HG02678 (cell line): ENCODE measurements around the gene CCNT2.
"Not testable (repeated sequence)": the region's sequence is repeated elsewhere in the genome, so short reads cannot be mapped to it uniquely, and the experiment has no call there.

Experiments
- ATAC-seq: cut with Tn5 transposase; IDR thresholded peaks from one replicate; pipeline ENCODE4 v1.9.1; 2021; ENCODE audit warnings: mild to moderate bottlenecking, moderate library complexity; ENCODE audit not compliant: unreplicated experiment

Gene CCNT2

DNA sequence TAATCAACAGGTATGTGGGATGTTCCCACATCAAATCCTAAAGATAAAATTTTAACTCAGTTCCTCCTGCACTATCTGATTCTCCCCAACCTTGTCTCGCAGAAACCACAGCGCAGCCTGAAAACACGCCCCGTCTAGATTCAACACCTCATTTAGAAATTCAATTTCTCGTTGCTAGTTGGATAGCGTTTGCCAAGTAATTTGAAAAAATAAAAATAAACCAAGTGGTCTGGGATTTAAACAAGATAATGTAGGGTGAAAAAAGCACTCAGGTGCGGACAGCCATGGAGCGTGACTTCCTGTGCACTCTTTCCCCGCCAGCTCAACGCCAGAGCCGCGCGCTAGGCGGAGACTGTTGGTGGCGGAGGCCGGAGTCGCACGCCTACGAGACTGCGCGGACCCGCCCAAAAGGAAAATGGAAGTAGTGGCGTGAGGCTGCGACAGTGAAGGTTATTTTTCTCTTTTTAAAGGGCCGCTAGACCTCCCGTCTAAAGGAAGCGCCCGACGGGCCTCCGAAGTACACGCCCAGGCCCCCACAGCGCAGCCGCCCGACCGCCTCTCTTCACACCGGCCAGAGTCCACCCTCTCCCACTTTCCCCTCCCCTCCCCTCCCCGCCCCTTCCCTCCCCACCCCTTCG, 615 bp upstream of the CCNT2 start:
- ATAC-seq: peak; percentile 70

DNA sequence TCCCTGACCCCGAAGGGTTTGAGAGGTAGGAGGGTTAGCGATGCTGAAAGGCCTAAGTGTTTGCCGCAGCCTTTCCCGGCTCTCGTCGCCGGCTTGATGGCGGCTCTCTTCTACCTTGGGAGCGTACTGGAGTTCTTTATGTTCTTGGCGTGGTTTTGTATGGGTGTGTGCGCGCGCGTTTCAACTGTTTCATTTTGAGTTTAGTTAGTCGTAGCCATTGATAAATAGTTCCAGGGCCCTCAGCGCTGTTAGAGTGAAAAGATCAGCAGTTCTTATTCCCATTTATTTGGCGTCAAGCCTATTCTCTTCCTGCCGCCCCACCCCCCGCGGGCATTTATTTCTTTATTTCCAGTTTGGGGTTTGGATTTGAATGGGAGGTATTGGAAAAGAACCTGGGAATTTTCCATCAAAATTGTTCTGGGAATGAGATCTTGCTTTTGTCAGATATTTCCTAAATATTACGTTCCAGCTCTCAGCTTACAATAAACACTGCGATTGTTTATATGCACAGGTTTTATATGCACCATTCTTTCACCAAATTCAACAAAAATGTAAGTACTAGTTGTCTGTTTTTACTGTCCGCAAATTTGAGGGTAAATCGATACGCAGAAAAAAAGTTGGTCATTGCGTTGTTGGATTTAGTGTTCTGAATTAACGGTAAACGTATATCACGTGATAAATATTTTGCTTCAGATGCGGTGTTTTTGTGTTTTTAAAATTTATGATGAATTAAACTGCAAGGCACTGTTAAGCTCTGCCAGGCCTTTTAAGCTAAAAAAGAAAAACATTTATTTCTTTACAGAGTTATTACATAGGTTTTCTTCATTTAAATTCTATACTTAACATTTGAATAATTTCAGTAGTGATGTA, 954 bp downstream of the CCNT2 start:
- no peak for ATAC-seq

DNA sequence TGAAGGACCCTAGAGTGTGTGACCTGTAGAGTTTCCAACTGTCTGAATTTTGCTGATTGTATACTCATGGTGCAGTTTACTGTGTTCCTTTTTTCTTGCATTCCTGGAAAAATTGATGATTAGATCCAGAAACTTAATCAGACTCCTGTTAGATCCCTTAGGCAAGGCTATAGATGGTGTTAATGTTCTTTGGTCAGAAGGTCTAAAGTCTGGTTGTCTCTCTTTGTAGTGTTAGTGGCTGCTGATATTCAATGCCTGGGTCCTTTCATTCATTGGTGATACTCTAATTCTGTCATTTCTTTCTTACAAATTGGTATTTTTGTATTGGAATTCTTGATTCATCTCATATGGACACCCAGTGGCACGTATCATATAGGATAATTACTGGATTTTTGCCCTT, 6.3 kb downstream of the CCNT2 start:
- no peak for ATAC-seq

DNA sequence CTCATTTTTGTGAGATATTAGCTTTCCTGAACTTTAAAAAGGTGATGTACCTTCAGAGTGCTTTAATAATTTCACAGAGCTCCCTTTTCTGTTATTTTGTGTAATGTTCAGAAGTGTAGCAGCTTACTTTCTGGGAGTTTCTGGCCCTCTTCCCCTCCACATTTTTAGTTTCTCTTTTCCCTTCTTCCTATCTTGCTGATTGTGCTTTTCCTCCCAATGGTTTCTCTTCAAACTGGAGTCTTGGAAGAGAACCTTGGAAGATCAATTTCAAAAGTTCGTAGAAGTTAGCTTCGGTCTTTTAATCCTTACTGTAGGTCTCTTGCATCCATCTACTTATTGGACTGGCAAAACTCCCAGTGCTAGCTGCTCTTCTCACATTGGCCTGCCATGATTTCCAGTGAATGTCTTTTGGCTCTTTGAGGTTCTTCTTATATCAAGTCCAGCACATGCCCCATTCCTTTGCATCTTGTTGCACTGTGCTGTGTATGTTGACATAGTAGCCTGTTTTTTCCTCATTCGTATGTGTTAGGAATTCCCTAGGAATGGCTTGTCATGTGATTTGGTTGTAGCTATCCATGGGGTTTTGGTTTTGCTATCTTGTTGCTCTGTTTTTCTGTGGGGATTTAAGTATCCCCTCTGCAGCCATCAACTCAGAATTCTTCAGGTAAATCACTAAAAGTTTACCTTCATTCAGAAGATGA, 7.8 kb downstream of the CCNT2 start:
- ATAC-seq: no peak

DNA sequence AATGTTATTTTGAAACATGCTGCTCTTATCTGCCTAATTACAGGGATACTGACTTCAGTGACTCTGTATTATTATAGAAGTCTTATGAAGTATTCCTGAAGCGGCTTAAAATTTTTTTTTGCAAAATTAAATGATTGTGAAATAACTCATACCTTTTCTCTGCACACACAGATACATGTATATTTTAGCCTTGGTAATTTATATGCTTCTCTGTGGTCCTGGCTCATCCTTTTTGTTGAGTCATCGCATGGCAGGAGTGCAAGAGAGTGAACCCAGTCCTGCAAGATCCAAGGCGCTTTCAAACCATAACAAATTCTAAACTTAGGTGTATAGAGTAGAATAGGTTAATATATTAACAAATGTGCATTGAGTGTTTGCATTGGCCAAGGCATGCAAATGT, 8.6 kb downstream of the CCNT2 start:
- no peak for ATAC-seq

DNA sequence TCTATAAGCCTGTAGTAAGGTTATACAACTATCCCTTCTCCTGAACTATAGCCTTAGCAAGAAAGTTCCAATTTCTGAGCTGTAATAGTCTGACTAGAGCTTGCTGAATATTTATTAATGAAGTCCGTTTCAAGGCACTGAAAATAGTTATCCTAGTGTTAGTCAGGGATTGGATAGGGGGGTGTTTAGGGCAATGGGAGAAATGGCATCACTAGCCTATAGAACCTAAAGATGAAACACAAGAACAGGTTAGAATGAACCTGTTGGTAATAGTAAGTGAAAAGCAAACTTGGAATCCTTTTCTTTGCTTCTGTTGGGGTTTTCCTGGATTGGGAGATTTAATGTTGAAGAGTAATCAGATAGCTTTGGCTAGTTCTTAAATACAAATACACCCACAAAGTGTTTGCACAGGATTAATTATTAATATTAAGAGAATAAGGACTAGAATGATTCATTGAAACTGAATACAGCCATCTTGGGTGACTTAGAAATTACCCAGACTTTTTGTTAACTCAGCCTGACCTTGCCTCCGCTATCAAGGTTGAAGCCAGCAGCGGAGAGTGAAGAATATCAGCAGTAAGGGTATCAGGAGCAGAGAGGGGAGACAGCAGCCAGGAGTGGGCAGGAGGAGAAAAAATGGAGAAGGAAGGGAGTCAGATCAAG, 14.4 kb downstream of the CCNT2 start:
- ATAC-seq: no peak

DNA sequence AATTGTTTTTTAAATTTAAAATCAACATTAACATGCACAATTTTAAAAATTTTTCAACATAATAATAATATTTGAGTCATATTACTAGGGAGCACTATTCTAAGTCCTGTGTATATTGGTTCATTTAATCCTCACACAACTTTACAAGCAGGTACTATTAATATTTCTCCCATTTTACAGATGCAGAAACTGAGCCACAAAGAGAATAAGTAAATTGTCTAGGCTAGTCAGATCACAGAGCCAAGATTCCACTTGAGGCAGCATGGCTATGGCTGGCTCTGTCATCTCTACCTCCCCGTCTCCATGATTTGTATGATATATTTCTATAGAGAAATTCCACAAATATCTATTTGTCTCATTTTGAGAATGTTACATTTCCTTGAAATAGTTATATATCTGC, 15.1 kb downstream of the CCNT2 start:
- ATAC-seq: no peak

DNA sequence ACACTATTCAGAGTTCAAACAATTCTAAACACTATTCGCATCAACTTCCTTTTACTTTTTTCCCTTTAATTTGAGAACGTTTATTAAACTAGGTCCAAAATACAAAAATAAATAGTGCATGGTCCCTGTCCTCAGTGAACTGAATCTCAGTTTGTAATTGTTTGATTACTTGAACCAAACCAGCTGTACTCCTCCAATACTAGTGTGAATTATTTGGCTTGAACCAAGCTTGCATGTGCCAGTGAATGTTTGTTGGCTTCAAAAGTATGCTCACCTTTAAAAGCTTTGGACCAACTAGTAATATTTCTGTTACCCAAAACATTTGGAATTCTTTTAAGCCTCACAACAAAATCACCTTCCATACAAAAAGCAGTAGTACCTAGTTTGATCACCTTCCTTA, 15.5 kb downstream of the CCNT2 start:
- ATAC-seq: no peak

DNA sequence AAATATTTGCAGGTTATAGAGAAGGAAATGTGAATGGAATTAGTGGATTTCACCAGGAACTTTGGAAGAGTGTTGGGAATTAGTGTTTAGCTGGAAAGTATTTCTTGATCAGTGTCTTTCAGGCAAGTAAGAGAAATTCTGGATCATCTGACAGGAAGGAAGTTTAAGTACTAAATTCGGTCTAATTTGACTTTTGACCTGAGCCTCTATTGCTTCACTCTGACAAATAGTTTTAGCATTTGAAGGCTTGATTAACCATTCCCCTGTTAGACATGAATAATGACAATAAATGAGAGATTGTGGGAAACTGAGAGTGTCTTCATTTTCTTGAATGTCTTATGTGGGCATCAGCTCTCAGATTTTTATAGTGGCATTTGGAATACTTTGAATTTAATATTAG, 16.0 kb downstream of the CCNT2 start:
- no peak for ATAC-seq

DNA sequence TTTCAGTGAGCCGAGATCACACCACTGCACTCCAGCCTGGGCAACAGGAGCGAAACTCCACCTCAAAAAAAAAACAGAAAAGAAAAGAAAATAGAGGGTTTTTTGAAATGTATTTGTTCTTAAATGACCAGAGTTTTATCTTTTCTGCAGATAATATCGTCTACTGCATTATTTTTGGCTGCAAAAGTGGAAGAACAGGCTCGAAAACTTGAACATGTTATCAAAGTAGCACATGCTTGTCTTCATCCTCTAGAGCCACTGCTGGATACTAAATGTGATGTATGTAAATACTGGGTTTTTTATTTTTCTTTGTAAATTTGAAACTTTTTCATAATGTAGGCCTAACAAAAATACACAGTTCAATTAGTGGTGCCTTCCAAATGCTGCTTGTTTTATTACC, 18.1 kb downstream of the CCNT2 start:
- no peak for ATAC-seq

DNA sequence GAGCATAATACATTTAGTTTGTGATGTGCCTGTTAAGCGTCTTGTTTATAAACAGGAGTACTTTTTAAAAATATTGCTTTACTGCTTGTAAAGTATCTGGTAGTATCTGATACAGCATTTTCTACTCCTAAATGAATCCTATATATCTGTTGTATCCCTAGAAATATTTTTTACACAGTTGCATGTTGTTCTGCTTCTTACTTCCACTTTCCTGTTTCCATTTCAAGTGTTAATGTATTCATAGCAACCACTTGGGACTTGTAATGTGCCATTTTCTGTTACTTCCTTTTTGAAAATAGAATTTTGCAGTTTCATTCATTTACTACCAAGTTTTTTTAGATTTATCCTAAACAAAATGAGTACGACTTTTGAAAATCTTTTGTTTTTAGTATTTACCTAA, 24.9 kb downstream of the CCNT2 start:
- ATAC-seq: peak; percentile 71

DNA sequence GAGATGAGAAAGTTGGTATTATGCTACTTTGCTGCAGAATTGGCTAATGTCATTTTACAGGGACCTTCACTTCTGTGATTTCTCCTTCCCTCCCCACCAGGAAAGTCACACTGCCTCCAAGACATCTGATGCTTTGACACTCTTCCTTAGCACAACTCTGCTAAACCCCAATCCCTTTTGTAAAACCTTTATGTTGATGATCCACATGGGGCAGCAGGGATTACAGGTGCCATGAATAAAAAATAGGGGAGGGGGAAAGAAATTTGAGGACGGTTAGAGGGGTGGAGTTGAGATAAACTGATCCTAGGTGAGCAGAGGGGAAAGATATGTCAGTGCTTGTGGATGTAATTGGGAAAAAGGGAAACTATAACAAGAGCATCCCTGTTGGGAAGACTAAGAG, 26.4 kb downstream of the CCNT2 start:
- ATAC-seq: no peak

DNA sequence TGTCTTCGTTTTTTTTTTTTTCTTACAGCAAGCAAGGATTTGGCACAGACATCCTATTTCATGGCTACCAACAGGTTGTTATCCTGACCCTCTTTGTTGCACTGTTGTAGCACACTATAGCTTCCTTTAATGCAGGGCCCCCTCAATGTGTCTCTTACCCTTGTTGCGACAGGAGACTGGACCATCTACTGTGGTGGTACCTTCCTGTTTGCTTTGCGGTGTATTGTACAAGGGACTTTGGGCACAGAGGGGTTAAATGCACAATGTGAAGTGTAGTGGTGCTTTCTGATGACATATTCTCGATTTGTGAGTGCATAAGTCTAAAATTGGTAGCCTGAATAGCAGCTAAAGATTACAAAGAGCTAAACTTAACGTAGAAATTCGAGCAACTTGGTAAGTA, 27.5 kb downstream of the CCNT2 start:
- no peak for ATAC-seq

DNA sequence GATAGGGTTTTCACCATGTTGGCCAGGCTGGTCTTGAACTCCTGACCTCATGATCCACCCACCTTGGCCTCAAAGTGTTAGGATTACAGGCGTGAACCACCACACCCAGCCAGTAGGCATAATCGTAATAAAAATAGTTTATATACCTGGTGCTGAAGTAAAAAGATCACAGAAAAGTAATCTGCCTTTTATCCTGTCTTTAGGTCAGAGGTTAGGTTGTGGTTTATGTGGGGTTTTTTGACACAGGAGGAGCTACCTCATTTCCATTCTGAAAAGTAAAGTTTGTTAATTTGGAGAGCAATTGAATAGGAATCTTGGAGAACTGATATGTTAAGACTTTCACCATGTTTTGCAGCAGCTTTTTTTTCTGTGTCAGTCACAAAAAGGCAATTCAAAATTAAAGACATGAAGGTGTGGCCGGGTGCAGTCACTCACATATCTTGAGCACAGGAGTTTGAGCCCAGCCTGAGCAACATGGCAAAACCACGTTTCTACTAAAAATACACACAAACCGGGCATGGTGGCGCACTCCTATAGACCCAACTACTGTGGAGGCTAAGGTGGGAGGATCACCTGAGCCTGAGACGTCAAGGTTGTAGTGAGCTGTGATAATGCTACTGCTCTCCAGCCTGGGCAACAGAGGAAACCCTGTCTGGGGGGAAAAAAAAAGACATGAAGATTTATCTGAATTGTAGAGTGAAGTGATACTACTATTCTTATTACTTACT, 31.5 kb downstream of the CCNT2 start:
- ATAC-seq: no peak

DNA sequence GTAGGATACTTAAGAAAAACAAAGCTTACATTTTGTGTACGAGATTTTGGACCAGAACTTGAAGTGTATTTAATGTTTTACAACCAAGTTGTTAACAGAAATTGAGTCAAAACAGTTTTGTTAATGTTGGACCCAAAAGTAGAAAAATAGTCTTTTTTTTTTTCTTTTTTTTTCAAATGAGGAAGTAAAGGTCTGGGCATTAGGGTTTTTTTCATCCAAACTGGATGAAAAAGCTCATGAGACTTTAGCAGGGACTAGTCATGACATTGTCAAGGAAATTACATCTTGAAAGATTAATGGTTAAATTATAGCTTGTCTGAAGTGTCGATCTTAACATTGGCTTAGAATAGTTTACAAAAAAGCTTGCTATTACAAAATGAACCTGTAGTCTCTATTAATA, 32.3 kb downstream of the CCNT2 start:
- ATAC-seq: no peak

DNA sequence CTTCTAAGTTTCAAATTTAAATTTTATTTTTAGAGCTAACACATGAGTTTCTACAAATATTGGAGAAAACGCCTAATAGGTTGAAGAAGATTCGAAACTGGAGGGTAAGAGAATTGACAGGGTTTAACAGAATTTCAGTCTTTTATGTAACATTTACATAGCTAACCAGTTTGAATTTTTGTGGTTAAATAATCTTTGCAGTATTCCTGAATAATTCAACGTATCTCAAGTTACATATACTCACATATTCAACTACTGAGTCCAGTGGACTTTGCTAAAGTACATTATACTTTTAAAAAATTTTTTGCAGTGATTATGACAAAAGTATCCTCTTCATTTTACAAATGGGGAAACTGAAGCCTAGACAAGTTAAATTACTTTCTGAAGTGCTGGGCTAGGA, 34.0 kb downstream of the CCNT2 start:
- no peak for ATAC-seq

DNA sequence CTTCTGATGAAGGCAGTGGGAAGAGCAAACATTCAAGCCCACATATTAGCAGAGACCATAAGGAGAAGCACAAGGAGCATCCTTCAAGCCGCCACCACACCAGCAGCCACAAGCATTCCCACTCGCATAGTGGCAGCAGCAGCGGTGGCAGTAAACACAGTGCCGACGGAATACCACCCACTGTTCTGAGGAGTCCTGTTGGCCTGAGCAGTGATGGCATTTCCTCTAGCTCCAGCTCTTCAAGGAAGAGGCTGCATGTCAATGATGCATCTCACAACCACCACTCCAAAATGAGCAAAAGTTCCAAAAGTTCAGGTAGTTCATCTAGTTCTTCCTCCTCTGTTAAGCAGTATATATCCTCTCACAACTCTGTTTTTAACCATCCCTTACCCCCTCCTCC, 35.4 kb downstream of the CCNT2 start:
- ATAC-seq: no peak

DNA sequence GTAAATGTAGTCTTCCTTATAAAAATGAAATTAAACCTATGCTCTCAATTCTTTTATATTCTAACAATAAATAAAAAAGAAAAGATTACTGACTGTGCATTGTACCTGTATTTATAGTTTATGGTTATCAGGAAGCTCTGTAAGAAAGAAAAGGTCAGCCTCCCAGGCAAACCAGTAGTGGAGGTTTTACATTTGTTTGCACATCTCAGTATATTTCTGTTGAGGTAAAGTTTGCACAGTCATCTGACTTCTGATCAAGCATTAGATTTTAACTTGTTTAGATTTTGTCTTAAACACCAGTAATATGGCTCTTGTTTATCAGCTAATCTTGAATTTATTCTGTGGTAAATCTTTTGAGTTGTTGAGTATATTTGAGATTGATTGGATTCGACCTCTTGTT, 37.1 kb downstream of the CCNT2 start:
- no peak for ATAC-seq

DNA sequence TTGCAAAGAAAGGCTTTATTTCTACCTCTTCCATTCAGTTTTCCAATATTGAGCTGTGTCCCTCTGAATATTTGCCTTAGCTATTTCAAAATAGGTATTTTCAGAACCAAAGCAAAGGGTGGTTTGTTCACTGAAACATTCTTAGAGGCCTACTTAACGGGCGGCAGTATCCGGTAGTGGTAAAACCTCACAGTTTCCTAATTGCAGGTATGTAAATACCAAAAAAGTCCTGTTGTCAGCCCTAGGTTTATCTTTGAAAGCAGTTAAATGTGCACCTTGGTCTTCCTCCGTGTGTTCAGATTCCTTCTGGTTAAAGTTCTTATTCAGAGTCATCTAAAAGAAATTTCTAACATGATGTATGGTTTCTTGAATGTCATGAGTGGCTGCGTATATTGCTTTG, 38.9 kb downstream of the CCNT2 start:
- no peak for ATAC-seq

DNA sequence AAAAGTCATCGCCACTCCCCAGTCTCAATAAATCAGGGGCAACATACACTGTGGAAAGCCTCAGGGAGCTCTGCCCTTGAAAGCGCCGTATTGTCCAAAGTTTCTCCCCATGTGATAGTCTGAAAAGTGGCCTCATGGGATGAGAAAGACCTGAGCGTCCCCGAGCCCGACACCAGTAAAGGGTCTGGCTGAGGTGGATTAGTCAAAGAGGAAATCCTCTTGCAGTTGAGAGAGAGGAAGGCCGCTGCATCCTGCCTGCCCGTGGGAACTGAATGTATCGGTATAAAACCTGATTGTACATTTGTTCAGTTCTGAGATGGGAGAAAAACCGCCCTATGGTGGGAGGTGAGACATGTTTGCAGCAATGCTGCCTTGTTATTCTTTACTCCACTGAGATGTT, 48.5 kb downstream of the CCNT2 start:
- not testable (repeated sequence) for ATAC-seq
